ENCODE data around the gene MND1.

- no peak for TF ChIP-seq POLR2A (IDR thresholded peaks at IDR 0.05)
- TF ChIP-seq, protein P1, sequence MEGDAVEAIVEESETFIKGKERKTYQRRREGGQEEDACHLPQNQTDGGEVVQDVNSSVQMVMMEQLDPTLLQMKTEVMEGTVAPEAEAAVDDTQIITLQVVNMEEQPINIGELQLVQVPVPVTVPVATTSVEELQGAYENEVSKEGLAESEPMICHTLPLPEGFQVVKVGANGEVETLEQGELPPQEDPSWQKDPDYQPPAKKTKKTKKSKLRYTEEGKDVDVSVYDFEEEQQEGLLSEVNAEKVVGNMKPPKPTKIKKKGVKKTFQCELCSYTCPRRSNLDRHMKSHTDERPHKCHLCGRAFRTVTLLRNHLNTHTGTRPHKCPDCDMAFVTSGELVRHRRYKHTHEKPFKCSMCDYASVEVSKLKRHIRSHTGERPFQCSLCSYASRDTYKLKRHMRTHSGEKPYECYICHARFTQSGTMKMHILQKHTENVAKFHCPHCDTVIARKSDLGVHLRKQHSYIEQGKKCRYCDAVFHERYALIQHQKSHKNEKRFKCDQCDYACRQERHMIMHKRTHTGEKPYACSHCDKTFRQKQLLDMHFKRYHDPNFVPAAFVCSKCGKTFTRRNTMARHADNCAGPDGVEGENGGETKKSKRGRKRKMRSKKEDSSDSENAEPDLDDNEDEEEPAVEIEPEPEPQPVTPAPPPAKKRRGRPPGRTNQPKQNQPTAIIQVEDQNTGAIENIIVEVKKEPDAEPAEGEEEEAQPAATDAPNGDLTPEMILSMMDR (IDR thresholded peaks at IDR 0.05), result no peak
Measured at GRCh38 chr4:153409412-153409811, 64.9 kb downstream of the MND1 start.
